IMR-90 (cell line): ENCODE data around the gene LRP11. TPM values are rescaled to one million over a fixed set of nuclear protein-coding genes. Genes with fewer than 3 reads are reported as not detected.

ENCODE experiments used
- ATAC-seq: fragments of 200-7000 bp; cut with Tn5 transposase; 2 replicates; pipeline ENCODE4 v1.9.1; 2020; ENCODE audit warnings: low read depth, mild to moderate bottlenecking, moderate library complexity
- BruUV-seq: library from RNA; stranded (reverse); fragments of 400-500 nt; replicated peaks from 2 replicates; lab custom pipeline; 2021; lab: Mats Ljungman, UMichigan
- CTCF ChIA-PET: fragments of 300-600 bp; formaldehyde crosslinking; extraction: SDS; loops from one replicate; lab custom pipeline; 2021; ENCODE audit warnings: antibody characterized with exemption; lab: Yijun Ruan, JAX
- POLR2A ChIA-PET: fragments of 300-600 bp; sonication (Branson Sonifier 250); formaldehyde crosslinking; loops from one replicate; lab custom pipeline; 2022; ENCODE audit warnings: antibody characterized with exemption; ENCODE audit not compliant: unreplicated experiment; lab: Charles Lee
- DNase-seq: peaks from one replicate; pipeline ENCODE4 v3.0.0; 2013
- H2AFZ ChIP-seq: replicated peaks from 2 replicates; pipeline ENCODE3; 2013; ENCODE audit warnings: low read length, mild to moderate bottlenecking; ENCODE audit not compliant: poor library complexity
- H2AK5ac ChIP-seq: 2 replicates; pipeline ENCODE4 v1.6.1; 2013; ENCODE audit warnings: low read depth, low read length, inconsistent platforms
- H2AK9ac ChIP-seq: replicated peaks from 2 replicates; pipeline ENCODE3; 2013; ENCODE audit warnings: mild to moderate bottlenecking, low read depth, low read length, moderate library complexity; ENCODE audit not compliant: poor library complexity
- H2BK120ac ChIP-seq: 2 replicates; pipeline ENCODE4 v1.6.1; 2013; ENCODE audit warnings: low read depth, low read length, inconsistent platforms
- H2BK15ac ChIP-seq: 3 replicates; pipeline ENCODE4 v1.6.1; 2013; ENCODE audit warnings: low read depth, low read length, inconsistent platforms
- H2BK20ac ChIP-seq: 2 replicates; pipeline ENCODE4 v1.6.1; 2013; ENCODE audit warnings: low read depth, mild to moderate bottlenecking, inconsistent platforms, low read length, moderate library complexity
- H2BK5ac ChIP-seq: 2 replicates; pipeline ENCODE4 v1.6.1; 2013; ENCODE audit warnings: mild to moderate bottlenecking, low read depth, low read length, inconsistent platforms; ENCODE audit not compliant: poor library complexity, severe bottlenecking
- H3K14ac ChIP-seq: replicated peaks from 2 replicates; pipeline ENCODE4 v1.6.1; 2013; ENCODE audit warnings: low read depth, low read length, inconsistent platforms
- H3K18ac ChIP-seq: 2 replicates; pipeline ENCODE4 v1.6.1; 2013; ENCODE audit warnings: low read depth, low read length, control low read depth
- H3K23ac ChIP-seq: 2 replicates; pipeline ENCODE4 v1.6.1; 2013; ENCODE audit warnings: low read depth, low read length, inconsistent platforms
- H3K27ac ChIP-seq: 2 replicates; pipeline ENCODE4 v1.5.1; 2013; ENCODE audit warnings: mild to moderate bottlenecking, control low read depth, low read length; ENCODE audit not compliant: insufficient read depth
- H3K27me3 ChIP-seq: 2 replicates; pipeline ENCODE4 v1.6.1; 2013; ENCODE audit warnings: low read length; ENCODE audit not compliant: control insufficient read depth, insufficient read depth
- H3K36me3 ChIP-seq: 2 replicates; pipeline ENCODE4 v1.6.1; 2013; ENCODE audit warnings: low read length, mixed read lengths; ENCODE audit not compliant: control insufficient read depth, insufficient read depth
- H3K4ac ChIP-seq: 2 replicates; pipeline ENCODE4 v1.6.1; 2013; ENCODE audit warnings: low read depth, low read length, inconsistent platforms
- H3K4me1 ChIP-seq: 2 replicates; pipeline ENCODE4 v1.6.1; 2013; ENCODE audit warnings: low read length, mixed read lengths; ENCODE audit not compliant: control insufficient read depth, insufficient read depth
- H3K4me2 ChIP-seq: 2 replicates; pipeline ENCODE4 v1.6.1; 2013; ENCODE audit warnings: low read depth, mild to moderate bottlenecking, control low read depth, low read length, moderate library complexity
- H3K4me3 ChIP-seq: 2 replicates; pipeline ENCODE4 v1.5.1; 2013; ENCODE audit warnings: low read depth, mild to moderate bottlenecking, control low read depth, low read length, moderate library complexity; ENCODE audit not compliant: insufficient read depth
- H3K56ac ChIP-seq: 2 replicates; pipeline ENCODE4 v1.6.1; 2013; ENCODE audit warnings: low read length, inconsistent platforms; ENCODE audit not compliant: insufficient read depth; ENCODE audit errors: extremely low read depth
- H3K79me1 ChIP-seq, 2 experiments: 2 replicates each; pipeline ENCODE4 v1.6.1; 2013; ENCODE audit warnings: low read length in 2 of 2, inconsistent platforms in 1 of 2, low read depth in 1 of 2
- H3K9ac ChIP-seq: 2 replicates; pipeline ENCODE4 v1.6.1; 2013; ENCODE audit warnings: low read depth, low read length, control low read depth
- H3K9me1 ChIP-seq: 2 replicates; pipeline ENCODE4 v1.6.1; 2013; ENCODE audit warnings: low read length, inconsistent platforms; ENCODE audit not compliant: insufficient read depth
- H3K9me3 ChIP-seq: 2 replicates; pipeline ENCODE4 v1.6.1; 2013; ENCODE audit warnings: low read length; ENCODE audit not compliant: control insufficient read depth, insufficient read depth
- H4K20me1 ChIP-seq: 2 replicates; pipeline ENCODE4 v1.6.1; 2013; ENCODE audit warnings: low read length, inconsistent platforms; ENCODE audit not compliant: insufficient read depth
- H4K5ac ChIP-seq: 2 replicates; pipeline ENCODE4 v1.6.1; 2013; ENCODE audit warnings: mild to moderate bottlenecking, low read depth, low read length, control low read depth
- H4K8ac ChIP-seq, 2 experiments: 2 replicates each; pipeline ENCODE4 v1.6.1; 2013; ENCODE audit warnings: low read depth in 2 of 2, low read length in 2 of 2, control low read depth in 1 of 2, inconsistent platforms in 1 of 2
- H4K91ac ChIP-seq: 2 replicates; pipeline ENCODE4 v1.6.1; 2013; ENCODE audit warnings: low read depth, low read length, inconsistent platforms; ENCODE audit not compliant: insufficient read depth
- BHLHE40 ChIP-seq: fragments of 150-350 bp; IDR thresholded peaks from 2 replicates; pipeline ENCODE4 v1.6.1; 2016; ENCODE audit warnings: mild to moderate bottlenecking, low read depth, low read length
- CEBPB ChIP-seq: IDR thresholded peaks from 2 replicates; pipeline ENCODE4 v1.6.1; 2012; ENCODE audit warnings: low read depth, low read length, improper control_type of control experiment
- CHD1 ChIP-seq: IDR thresholded peaks from 2 replicates; pipeline ENCODE4 v1.6.1; 2012; ENCODE audit warnings: low read depth, low read length, improper control_type of control experiment
- FOS ChIP-seq: fragments of 150-350 bp; IDR thresholded peaks from 2 replicates; pipeline ENCODE4 v1.6.1; 2016; ENCODE audit warnings: low read depth, low read length
- MAFK ChIP-seq: IDR thresholded peaks from 2 replicates; pipeline ENCODE4 v1.6.1; 2012; ENCODE audit warnings: low read depth, low read length, improper control_type of control experiment
- MAZ ChIP-seq: IDR thresholded peaks from 2 replicates; pipeline ENCODE4 v1.6.1; 2012; ENCODE audit warnings: low read depth, mild to moderate bottlenecking, low read length, improper control_type of control experiment, moderate library complexity, borderline replicate concordance
- MXI1 ChIP-seq: IDR thresholded peaks from 2 replicates; pipeline ENCODE4 v1.6.1; 2012; ENCODE audit warnings: low read depth, mild to moderate bottlenecking, low read length, moderate library complexity, borderline replicate concordance
- NFE2L2 ChIP-seq: fragments of 150-350 bp; IDR thresholded peaks from 2 replicates; pipeline ENCODE4 v1.6.1; 2016; ENCODE audit warnings: low read depth, mild to moderate bottlenecking, low read length
- POLR2A ChIP-seq: IDR thresholded peaks from 2 replicates; pipeline ENCODE4 v1.6.1; 2012; ENCODE audit warnings: mild to moderate bottlenecking, low read depth, low read length
- RAD21 ChIP-seq: IDR thresholded peaks from 2 replicates; pipeline ENCODE4 v1.6.1; 2012; ENCODE audit warnings: low read length, improper control_type of control experiment
- RCOR1 ChIP-seq: IDR thresholded peaks from 2 replicates; pipeline ENCODE4 v1.6.1; 2012; ENCODE audit warnings: mild to moderate bottlenecking, low read length, improper control_type of control experiment; ENCODE audit not compliant: insufficient replicate concordance
- RFX5 ChIP-seq: IDR thresholded peaks from 2 replicates; pipeline ENCODE4 v1.8.0; 2012; ENCODE audit warnings: low read depth, mild to moderate bottlenecking, low read length, moderate library complexity
- SMC3 ChIP-seq: fragments of 150-350 bp; IDR thresholded peaks from 2 replicates; pipeline ENCODE4 v1.6.1; 2016; ENCODE audit warnings: low read depth, mild to moderate bottlenecking, antibody characterized with exemption, low read length, moderate library complexity
- WGBS, 2 experiments: methylation state at CpG; one replicate each; pipeline versions ENCODE4 v1.1.5 to v1.1.7; 2013; ENCODE audit warnings: missing lambda C conversion rate in 2 of 2; ENCODE audit not compliant: insufficient read length in 1 of 2; ENCODE audit errors: extremely low coverage in 2 of 2; 5-methylcytosine and 5-hydroxymethylcytosine counted together
- dilution Hi-C: fragments of 300-500 bp; cut with HindIII; formaldehyde crosslinking; loops from one replicate; pipeline ENCODE4 v1.14.3; 2018; ENCODE audit warnings: low sequenced_read_pairs; ENCODE audit not compliant: unreplicated experiment
- in situ Hi-C: fragments of 300-500 bp; cut with MboI; formaldehyde crosslinking; loops from 3 replicates; pipeline ENCODE4 v1.14.3; 2019; ENCODE audit warnings: low sequenced_read_pairs, inconsistent platforms, mixed read lengths
- intact Hi-C: fragments of 100-400 bp; cut with micrococcal nuclease; formaldehyde crosslinking; loops from 2 replicates; pipeline ENCODE4 v1.10.0; 2022
- polyA plus RNA-seq, 3 experiments: library from polyadenylated mRNA; depleted of rRNA; stranded (reverse); fragments of >200 nt; gene quantifications; 2 replicates each; pipeline ENCODE4 v1.2.3, GENCODE V29; 2012; ENCODE audit warnings: low replicate concordance in 1 of 3
- total RNA-seq: library from RNA; depleted of rRNA; stranded (reverse); fragments of >200 nt; gene quantifications from 2 replicates; pipeline ENCODE4 v1.2.3, GENCODE V29; 2012
- TF ChIP-seq, protein P1 (sequence below): conservative IDR thresholded peaks from 2 replicates; pipeline ENCODE4 v1.5.1; 2012; ENCODE audit warnings: mild to moderate bottlenecking, low read depth, low read length, improper control_type of control experiment
- TF ChIP-seq, protein P2 (sequence below): fragments of 150-350 bp; IDR thresholded peaks from 2 replicates; pipeline ENCODE4 v1.6.1; 2017; ENCODE audit warnings: mild to moderate bottlenecking, antibody characterized with exemption, low read length, low read depth

Gene LRP11
- total and polyA plus RNA-seq, 2 of the 4 experiments (the other 2 are of a cell fraction) = 48.8 to 63.8 TPM

DNA sequence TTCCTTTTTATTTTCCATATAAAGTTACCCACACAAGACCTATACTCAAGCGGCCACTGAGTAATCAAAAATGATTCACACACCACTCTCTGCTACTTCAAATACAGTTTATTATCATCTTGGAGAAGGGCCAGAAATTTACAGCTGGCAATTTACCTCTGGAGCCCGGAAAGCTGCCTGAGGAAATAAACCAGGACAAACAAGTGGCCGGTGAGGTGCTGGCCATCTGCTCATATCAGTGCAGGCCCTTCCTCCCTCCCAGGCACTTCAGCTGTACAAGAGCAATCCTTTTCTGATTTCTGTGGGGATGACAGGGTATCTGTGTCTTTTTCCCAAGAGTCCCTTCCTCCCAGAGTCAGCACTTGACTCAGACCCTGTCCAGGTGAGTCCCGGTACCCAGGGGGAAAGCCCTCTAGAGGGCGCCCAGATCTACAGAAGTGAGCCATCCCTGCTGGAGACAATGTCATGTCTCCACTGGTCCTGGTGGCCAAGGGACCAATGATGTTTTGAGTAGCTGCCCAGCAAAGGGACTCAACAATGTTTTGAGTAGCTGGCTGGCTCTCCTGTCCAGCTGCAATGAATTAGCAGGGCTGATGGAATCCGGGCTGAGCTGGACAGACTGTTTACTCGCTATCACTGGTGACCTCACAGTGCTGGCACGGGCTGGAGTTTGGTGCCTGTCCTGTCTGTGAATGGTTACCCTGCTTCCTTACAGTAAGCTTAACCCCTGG is 23.6 kb downstream of the LRP11 start:
- H3K9ac ChIP-seq = no peak overlapping the region
- H2AFZ ChIP-seq = peak overlapping the region; percentile 35
- no peak overlapping the region for H3K4me3 ChIP-seq
- H2BK20ac ChIP-seq = peak overlapping the region; percentile 60
- peak overlapping the region; percentile 18; the same call in 1 of the 2 replicates for H2AK5ac ChIP-seq
- peaks cover 18 to 48% of the 10 kb centered on the region in 2 experiments for H3K79me1 ChIP-seq
- peak overlapping the region; percentile 48 for H4K91ac ChIP-seq
- WGBS, 2 experiments = no CpG with 5 or more reads among the region's 8 CpGs
- H4K20me1 ChIP-seq = peaks cover 4% of the 10 kb centered on the region
- H3K4me1 ChIP-seq = peaks cover 20% of the 10 kb centered on the region
- ChIA-PET POLR2A (no interaction called here), CTCF (interaction anchor here (0.5 to 1.3 kb wide), 13 partner anchors 8 to 992 kb away, joined by 3 to 7 read pairs (median 3); partner anchors contain the start of gene LRP11)
- peaks cover 23% of the 10 kb centered on the region for H3K36me3 ChIP-seq
- H3K27ac ChIP-seq = peak overlapping the region; percentile 20
- H2BK15ac ChIP-seq = no peak overlapping the region
- peak overlapping the region; percentile 43 for H2BK120ac ChIP-seq
- H2BK5ac ChIP-seq = peak overlapping the region; percentile 66
- peak overlapping the region in 1 of 2 experiments; percentile 6; a peak in 1 of 4 replicates for H4K8ac ChIP-seq
- DNase-seq = peak; percentile 92
- peak overlapping the region; percentile 68 for H2AK9ac ChIP-seq
- no TSS peak for BruUV-seq
- no peaks in the 10 kb centered on the region for H3K27me3 ChIP-seq
- dilution Hi-C loops (no loop called here), in situ Hi-C loops (loop anchor here (25.0 kb wide), 1 partner anchor 1222 kb away; no protein-coding TSS in a partner anchor), intact Hi-C loops (loop anchor here (1.0 kb wide), 1 partner anchor 23 kb away; no protein-coding TSS in a partner anchor)
- peak overlapping the region; percentile 1; the same call in 1 of the 2 replicates for H3K23ac ChIP-seq
- peak; percentile 87 for ATAC-seq
- H3K18ac ChIP-seq = peak overlapping the region; percentile 1; the same call in 1 of the 2 replicates
- 0 out of 2 replicates have a peak overlapping the region, but pooled peaks have one; percentile 24 for H3K14ac ChIP-seq
- H3K9me3 ChIP-seq = no peaks in the 10 kb centered on the region
- H4K5ac ChIP-seq = no peak overlapping the region
- peak overlapping the region; percentile 46 for H3K4ac ChIP-seq
- peak overlapping the region; percentile 12; the same call in 1 of the 2 replicates for H3K56ac ChIP-seq
- peak overlapping the region; percentile 18; the same call in 1 of the 2 replicates for H3K4me2 ChIP-seq
- peaks cover 20% of the 10 kb centered on the region for H3K9me1 ChIP-seq
- TF ChIP-seq RCOR1 (no peak), CEBPB (no peak), NFE2L2 (0 out of 2 replicates have a peak, but pooled peaks have one; percentile 2), MXI1 (no peak), POLR2A (no peak), BHLHE40 (peak; percentile 84), RFX5 (no peak), CHD1 (no peak; the same call in 1 of the 2 replicates), FOS (peak; percentile 56; the same call in 1 of the 2 replicates), MAFK (no peak), SMC3 (peak; percentile 36), MAZ (no peak), RAD21 (peak; percentile 38)
- TF ChIP-seq, protein P1, sequence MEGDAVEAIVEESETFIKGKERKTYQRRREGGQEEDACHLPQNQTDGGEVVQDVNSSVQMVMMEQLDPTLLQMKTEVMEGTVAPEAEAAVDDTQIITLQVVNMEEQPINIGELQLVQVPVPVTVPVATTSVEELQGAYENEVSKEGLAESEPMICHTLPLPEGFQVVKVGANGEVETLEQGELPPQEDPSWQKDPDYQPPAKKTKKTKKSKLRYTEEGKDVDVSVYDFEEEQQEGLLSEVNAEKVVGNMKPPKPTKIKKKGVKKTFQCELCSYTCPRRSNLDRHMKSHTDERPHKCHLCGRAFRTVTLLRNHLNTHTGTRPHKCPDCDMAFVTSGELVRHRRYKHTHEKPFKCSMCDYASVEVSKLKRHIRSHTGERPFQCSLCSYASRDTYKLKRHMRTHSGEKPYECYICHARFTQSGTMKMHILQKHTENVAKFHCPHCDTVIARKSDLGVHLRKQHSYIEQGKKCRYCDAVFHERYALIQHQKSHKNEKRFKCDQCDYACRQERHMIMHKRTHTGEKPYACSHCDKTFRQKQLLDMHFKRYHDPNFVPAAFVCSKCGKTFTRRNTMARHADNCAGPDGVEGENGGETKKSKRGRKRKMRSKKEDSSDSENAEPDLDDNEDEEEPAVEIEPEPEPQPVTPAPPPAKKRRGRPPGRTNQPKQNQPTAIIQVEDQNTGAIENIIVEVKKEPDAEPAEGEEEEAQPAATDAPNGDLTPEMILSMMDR = peak; percentile 49
- TF ChIP-seq, protein P2, sequence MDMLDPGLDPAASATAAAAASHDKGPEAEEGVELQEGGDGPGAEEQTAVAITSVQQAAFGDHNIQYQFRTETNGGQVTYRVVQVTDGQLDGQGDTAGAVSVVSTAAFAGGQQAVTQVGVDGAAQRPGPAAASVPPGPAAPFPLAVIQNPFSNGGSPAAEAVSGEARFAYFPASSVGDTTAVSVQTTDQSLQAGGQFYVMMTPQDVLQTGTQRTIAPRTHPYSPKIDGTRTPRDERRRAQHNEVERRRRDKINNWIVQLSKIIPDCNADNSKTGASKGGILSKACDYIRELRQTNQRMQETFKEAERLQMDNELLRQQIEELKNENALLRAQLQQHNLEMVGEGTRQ = no peak
